HG03460 (cell line): Measurements from ENCODE around the gene KMT2A.
"Not testable (repeated sequence)": the region's sequence is repeated elsewhere in the genome, so short reads cannot be mapped to it uniquely, and the experiment has no call there.

Experiments
- ATAC-seq: cut with Tn5 transposase; IDR thresholded peaks from one replicate; pipeline ENCODE4 v1.9.1; 2021; ENCODE audit not compliant: unreplicated experiment

KMT2A gene

GRCh38 chr11:118434553-118435289 is 1.6 kb upstream of the KMT2A start:
- no peak for ATAC-seq

- ATAC-seq, result peak; percentile 19
Measured at GRCh38 chr11:118435290-118435892, 901 bp upstream of the KMT2A start.

- peak; percentile 7 for ATAC-seq
Measured at GRCh38 chr11:118436639-118437207, 431 bp downstream of the KMT2A start.

GRCh38 chr11:118437208-118438125 is 1.2 kb downstream of the KMT2A start:
- ATAC-seq, result no peak

- ATAC-seq, result no peak
Measured at GRCh38 chr11:118438314-118438931, 2.1 kb downstream of the KMT2A start.

- ATAC-seq, result no peak
Measured at GRCh38 chr11:118439646-118440045, 3.4 kb downstream of the KMT2A start.

- no peak for ATAC-seq
Measured at GRCh38 chr11:118441770-118442275, 5.5 kb downstream of the KMT2A start.

- no peak for ATAC-seq
Measured at GRCh38 chr11:118442301-118442700, 6.0 kb downstream of the KMT2A start.

- ATAC-seq, result no peak
Measured at GRCh38 chr11:118442908-118443589, 6.8 kb downstream of the KMT2A start.

GRCh38 chr11:118443590-118444218 is 7.4 kb downstream of the KMT2A start:
- no peak for ATAC-seq

- ATAC-seq, result no peak
Measured at GRCh38 chr11:118447423-118447822, 11.1 kb downstream of the KMT2A start.

GRCh38 chr11:118448294-118448693 is 12.0 kb downstream of the KMT2A start:
- peak; percentile 84 for ATAC-seq

GRCh38 chr11:118449316-118449918 is 13.1 kb downstream of the KMT2A start:
- ATAC-seq, result no peak

GRCh38 chr11:118450451-118450850 is 14.2 kb downstream of the KMT2A start:
- no peak for ATAC-seq

- ATAC-seq, result no peak
Measured at GRCh38 chr11:118462178-118462577, 25.9 kb downstream of the KMT2A start.

GRCh38 chr11:118468968-118469367 is 32.7 kb downstream of the KMT2A start:
- not testable (repeated sequence) for ATAC-seq

- no peak for ATAC-seq
Measured at GRCh38 chr11:118471030-118471429, 34.7 kb downstream of the KMT2A start.

GRCh38 chr11:118473537-118473936 is 37.2 kb downstream of the KMT2A start:
- no peak for ATAC-seq

GRCh38 chr11:118476676-118477075 is 40.4 kb downstream of the KMT2A start:
- ATAC-seq, result no peak
